ENCODE results near the gene SLC38A1.

SLC38A1 gene

GRCh38 chr12:46227616-46228015 lies 41.2 kb downstream of the SLC38A1 start:
- DNase-seq = no peak

GRCh38 chr12:46224386-46224785 lies 44.5 kb downstream of the SLC38A1 start:
- DNase-seq = no peak

GRCh38 chr12:46223047-46223446 lies 45.8 kb downstream of the SLC38A1 start:
- no peak for DNase-seq

- DNase-seq = no peak
These were observed 46.2 kb downstream of the SLC38A1 start for GRCh38 chr12:46222636-46223035.

GRCh38 chr12:46221255-46222128 lies 47.4 kb downstream of the SLC38A1 start:
- DNase-seq = no peak

- DNase-seq = peak; percentile 72
These were observed 48.8 kb downstream of the SLC38A1 start for GRCh38 chr12:46219877-46220655.

GRCh38 chr12:46219132-46219876 lies 49.5 kb downstream of the SLC38A1 start:
- DNase-seq = no peak

GRCh38 chr12:46218322-46219095 lies 50.3 kb downstream of the SLC38A1 start:
- no peak for DNase-seq

- DNase-seq = peak; percentile 43
These were observed 51.1 kb downstream of the SLC38A1 start for GRCh38 chr12:46217541-46218321.

- peak; percentile 78 for DNase-seq
These were observed 54.0 kb downstream of the SLC38A1 start for GRCh38 chr12:46214668-46215436.

GRCh38 chr12:46212108-46212982 lies 56.5 kb downstream of the SLC38A1 start:
- no peak for DNase-seq

GRCh38 chr12:46210873-46211439 lies 57.9 kb downstream of the SLC38A1 start:
- DNase-seq = no peak

GRCh38 chr12:46209914-46210872 lies 58.6 kb downstream of the SLC38A1 start:
- DNase-seq = peak; percentile 76

- DNase-seq = no peak
These were observed 59.7 kb downstream of the SLC38A1 start for GRCh38 chr12:46209170-46209569.

- no peak for DNase-seq
These were observed 60.5 kb downstream of the SLC38A1 start for GRCh38 chr12:46208370-46208769.

- no peak for DNase-seq
These were observed 61.2 kb downstream of the SLC38A1 start for GRCh38 chr12:46207644-46208043.

- DNase-seq = no peak
These were observed 62.4 kb downstream of the SLC38A1 start for GRCh38 chr12:46206471-46206870.

GRCh38 chr12:46205294-46205693 lies 63.5 kb downstream of the SLC38A1 start:
- no peak for DNase-seq
